Measurements from ENCODE around the gene TRIM33.

- TF ChIP-seq, protein P1, sequence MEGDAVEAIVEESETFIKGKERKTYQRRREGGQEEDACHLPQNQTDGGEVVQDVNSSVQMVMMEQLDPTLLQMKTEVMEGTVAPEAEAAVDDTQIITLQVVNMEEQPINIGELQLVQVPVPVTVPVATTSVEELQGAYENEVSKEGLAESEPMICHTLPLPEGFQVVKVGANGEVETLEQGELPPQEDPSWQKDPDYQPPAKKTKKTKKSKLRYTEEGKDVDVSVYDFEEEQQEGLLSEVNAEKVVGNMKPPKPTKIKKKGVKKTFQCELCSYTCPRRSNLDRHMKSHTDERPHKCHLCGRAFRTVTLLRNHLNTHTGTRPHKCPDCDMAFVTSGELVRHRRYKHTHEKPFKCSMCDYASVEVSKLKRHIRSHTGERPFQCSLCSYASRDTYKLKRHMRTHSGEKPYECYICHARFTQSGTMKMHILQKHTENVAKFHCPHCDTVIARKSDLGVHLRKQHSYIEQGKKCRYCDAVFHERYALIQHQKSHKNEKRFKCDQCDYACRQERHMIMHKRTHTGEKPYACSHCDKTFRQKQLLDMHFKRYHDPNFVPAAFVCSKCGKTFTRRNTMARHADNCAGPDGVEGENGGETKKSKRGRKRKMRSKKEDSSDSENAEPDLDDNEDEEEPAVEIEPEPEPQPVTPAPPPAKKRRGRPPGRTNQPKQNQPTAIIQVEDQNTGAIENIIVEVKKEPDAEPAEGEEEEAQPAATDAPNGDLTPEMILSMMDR (IDR thresholded peaks at IDR 0.05; ENCODE audit: low read depth, low read length) = no peak
- TF ChIP-seq POLR2A (IDR thresholded peaks at IDR 0.05; ENCODE audit: extremely low read depth, insufficient read length) = no peak
Observed at GRCh38 chr1:114456586-114456985, 54.4 kb downstream of the TRIM33 start.

All from NB4 (cell line).